Smooth muscle cell of trachea (primary cell): Measurements from ENCODE around the gene NKG7. TPM values are rescaled to one million over a fixed set of nuclear protein-coding genes. Genes with fewer than 3 reads are reported as not detected.

ENCODE experiments used
- total RNA-seq: library from RNA; depleted of rRNA; stranded (reverse); fragments of >200 nt; gene quantifications from 2 replicates; pipeline ENCODE4 v1.2.1, GENCODE V29; 2014

Gene NKG7, protein sequence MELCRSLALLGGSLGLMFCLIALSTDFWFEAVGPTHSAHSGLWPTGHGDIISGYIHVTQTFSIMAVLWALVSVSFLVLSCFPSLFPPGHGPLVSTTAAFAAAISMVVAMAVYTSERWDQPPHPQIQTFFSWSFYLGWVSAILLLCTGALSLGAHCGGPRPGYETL
- not detected in 2 replicates for total RNA-seq

GRCh38 chr19:51372649-51373504, at the start of gene NKG7:
NKG7 (minus strand) TSS chr19:51372654; CDS start chr19:51372535, 119 bp downstream.

GRCh38 chr19:51417107-51417809, 44.8 kb upstream of the NKG7 start, which contains the start of gene SIGLEC10:
SIGLEC10 (minus strand) TSS chr19:51417642; CDS start chr19:51417581, 61 bp downstream.

GRCh38 chr19:51387924-51388389, 15.5 kb upstream of the NKG7 start, which contains the start of gene LIM2:
LIM2 (minus strand) TSS chr19:51387974; CDS start chr19:51387443, 531 bp downstream.

DNA sequence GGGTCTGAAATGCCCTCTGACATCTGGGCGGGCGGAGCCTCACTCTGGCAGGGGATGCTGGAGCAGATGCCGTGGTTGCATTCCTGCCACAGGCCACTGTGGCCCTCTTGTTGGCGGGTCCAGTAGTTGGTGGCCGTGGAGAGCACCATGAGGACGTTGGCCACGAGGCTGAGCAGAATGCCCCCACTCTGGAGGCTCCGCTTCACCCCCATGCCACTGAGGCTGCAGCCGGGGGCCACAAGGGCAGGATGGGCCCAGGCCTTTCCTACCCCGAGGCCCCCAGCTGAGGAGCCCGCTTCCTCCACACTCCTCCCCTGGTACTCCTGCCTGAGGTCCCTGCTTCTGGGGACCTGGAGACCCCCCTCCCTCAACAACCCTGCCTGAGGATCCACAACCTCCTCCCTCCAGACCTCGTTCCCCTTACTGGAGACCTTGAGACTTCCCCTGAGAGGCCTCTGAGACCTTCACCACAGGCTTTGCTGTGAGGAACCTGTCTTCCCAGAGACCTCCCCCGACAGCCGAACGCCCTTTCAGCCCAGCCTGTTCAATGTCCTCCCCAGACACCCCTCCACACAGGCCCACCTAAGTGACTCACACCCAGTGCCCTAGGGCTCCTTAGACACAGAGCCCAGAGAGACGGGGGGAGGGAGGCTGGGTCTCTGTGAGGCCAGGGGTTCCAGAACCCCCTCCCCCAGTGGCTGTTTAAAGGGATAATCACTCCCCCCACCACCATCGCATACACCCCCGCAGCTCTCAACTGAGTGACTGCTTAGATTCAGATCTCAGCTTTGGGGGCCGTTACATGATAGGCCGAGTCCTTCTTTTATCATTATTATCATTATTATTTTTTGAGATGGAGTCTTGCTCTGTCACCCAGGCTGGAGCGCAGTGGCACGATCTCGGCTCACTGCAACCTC, 3.8 kb downstream of the NKG7 start, which contains the start of gene CLDND2:
Gene CLDND2 (minus strand): TSS at position 638 of the 917 bp plus-strand sequence. CDS start 426 bp downstream, at position 212.

DNA sequence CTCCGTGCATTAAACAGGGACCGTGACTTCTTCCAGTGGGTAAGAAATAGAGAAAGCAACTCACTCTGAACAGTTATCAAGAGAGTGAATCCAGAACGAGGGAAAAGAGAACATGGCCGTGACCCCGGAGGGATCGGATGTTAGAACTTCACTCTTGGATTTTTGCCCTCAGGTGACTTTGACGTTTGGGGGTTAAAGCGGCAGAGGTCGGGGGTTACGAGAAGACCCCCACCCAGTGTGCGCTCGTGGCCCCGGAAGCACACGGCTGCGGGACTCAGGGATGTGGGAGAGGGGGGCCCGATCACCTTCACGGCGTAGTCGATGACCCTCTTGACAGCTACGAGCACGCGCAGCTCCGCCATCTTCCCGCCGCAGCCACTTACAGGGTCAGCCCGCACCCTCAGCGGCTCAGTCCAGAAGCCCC, 6.5 kb downstream of the NKG7 start, which contains the start of gene ETFB:
Gene ETFB (minus strand): TSS at position 424 of the 424 bp plus-strand sequence. CDS start 62 bp downstream, at position 362.

DNA sequence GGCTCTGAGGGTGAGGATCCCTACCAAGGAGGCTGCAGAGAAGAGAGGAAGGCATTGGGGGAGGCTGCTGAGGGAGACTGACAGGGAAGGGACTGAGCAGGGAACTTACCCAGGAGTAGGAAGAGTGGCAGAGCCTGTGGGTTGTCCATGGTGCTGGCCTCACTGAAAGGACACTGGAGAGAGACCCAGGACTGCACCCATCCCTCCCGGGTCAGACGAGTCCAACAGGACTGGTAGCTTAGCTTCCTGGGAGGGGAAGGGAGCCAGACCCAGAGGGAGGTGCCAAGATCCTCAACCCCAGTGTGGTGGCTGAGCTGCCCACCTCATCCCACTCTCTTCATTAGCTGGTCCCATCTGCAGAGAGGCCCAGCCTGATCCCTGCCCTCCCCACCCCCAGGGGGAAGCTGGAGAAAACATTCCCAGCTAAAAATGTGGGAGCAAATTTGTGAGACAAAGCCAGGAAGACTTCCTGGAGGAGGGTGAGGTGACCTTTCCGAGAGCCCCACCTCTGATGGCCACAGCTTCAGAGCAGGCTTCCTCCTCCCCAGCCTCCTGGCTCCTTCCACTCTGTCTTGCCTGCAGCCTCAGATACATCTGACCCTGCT, 30.4 kb downstream of the NKG7 start, which contains the start of gene VSIG10L:
Gene VSIG10L (minus strand): TSS at position 164 of the 605 bp plus-strand sequence. CDS start 15 bp downstream, at position 149.

Other genes starting within 250 kb of the NKG7 start
- not detected in 2 replicates for gene SIGLEC9, start 247.7 kb downstream of the NKG7 start, total RNA-seq
- gene SIGLEC7, start 230.4 kb downstream of the NKG7 start, total RNA-seq = not detected in 2 replicates
- not detected in 2 replicates for gene CD33, start 147.6 kb downstream of the NKG7 start, total RNA-seq
- gene SIGLECL1, start 121.6 kb downstream of the NKG7 start, total RNA-seq = not detected in 2 replicates
- not detected in 2 replicates for gene IGLON5, start 61.0 kb downstream of the NKG7 start, total RNA-seq
- 0.44 and 1.2 TPM in 2 replicates for gene VSIG10L, start 30.5 kb downstream of the NKG7 start, total RNA-seq
- 153 and 193 TPM in 2 replicates for gene ETFB, start 6.3 kb downstream of the NKG7 start, total RNA-seq
- gene CLDND2, start 3.7 kb downstream of the NKG7 start, total RNA-seq = not detected in 2 replicates
- gene LIM2, start 15.3 kb upstream of the NKG7 start, total RNA-seq = not detected in 2 replicates
- gene C19orf84, start 17.9 kb upstream of the NKG7 start, total RNA-seq = not detected in 2 replicates
- gene SIGLEC10, start 45.0 kb upstream of the NKG7 start, total RNA-seq = not detected in 2 replicates
- gene SIGLEC8, start 85.8 kb upstream of the NKG7 start, total RNA-seq = not detected in 2 replicates
- gene CEACAM18, start 105.9 kb upstream of the NKG7 start, total RNA-seq = not detected in 2 replicates
- not detected in 2 replicates for gene SIGLEC12, start 129.1 kb upstream of the NKG7 start, total RNA-seq
- gene SIGLEC6, start 159.0 kb upstream of the NKG7 start, total RNA-seq = not detected in 2 replicates
- gene ZNF175, start 198.6 kb upstream of the NKG7 start, total RNA-seq = 4.8 and 8.7 TPM in 2 replicates